ENCODE results near the gene FBXO10.

GRCh38 chr9:37480759-37481158, 95.4 kb downstream of the FBXO10 start:
- TF ChIP-seq CTCF (IDR thresholded peaks at IDR 0.05) = no peak
- no peak for TF ChIP-seq EP300 (IDR thresholded peaks at IDR 0.05)
- no peak for TF ChIP-seq POLR2A (IDR thresholded peaks at IDR 0.05)
